ENCODE data around the gene ZRANB1.

The ZRANB1 gene

DNA sequence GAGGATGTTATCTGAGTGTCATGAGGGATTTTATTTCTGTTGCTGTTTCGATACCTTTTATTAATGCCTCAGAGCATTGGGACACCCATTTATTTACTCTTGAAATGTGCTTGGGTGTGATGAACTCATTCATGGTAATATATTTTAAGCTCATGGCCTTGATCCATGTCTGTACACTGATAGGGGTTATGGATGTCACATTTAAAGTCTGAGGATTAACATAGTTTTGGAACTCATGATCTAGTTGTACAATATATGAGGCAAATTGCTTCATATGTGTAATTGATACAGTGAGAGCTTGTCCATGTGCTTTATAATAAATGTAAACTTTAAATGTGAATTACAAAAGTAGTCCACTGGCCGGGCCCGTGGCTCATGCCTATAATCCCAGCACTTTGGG, 23.0 kb upstream of the ZRANB1 start:
- DNase-seq (ENCODE audit: low read depth in 2 of 2, low spot score in 1 of 2) = no peak

DNA sequence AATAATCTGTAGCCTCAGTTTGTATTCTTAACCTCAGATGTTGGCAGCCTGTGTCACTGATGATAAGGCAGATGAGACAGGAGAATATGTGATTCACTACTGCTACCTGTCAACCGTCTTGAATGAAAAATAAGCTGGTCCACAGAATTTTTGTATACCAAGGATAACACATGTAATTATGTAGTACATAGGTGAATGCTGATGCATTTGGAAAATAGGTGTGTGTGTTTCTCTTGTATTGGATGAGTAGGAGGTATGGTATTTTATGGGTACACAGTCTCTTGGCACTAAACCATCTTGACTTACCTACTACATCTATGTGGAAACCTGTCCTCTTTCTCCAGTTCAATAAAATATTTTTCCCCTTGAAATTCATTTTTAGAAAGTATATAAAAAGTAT, 20.7 kb upstream of the ZRANB1 start:
- no peak for DNase-seq (ENCODE audit: low read depth in 2 of 2, low spot score in 1 of 2)

DNA sequence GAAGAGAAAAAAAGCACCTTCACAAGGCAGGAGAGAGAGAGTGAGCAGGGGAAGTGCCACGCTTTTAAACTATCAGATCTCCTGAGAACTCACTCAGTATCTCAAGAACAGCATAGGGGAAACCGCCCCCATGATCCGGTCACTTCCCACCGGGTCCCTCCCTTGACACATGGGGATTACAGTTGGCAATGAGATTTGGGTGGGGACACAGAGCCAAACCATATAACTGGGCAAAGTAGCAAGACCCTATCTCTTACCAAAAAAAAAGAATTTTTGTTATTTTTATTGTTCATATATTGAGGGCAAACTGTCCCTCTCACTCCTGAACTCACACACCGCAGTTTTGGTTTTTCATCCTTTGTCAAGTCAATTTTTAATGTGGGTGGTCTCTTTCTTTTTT, 18.2 kb upstream of the ZRANB1 start:
- no peak for DNase-seq (ENCODE audit: low read depth in 2 of 2, low spot score in 1 of 2)

DNA sequence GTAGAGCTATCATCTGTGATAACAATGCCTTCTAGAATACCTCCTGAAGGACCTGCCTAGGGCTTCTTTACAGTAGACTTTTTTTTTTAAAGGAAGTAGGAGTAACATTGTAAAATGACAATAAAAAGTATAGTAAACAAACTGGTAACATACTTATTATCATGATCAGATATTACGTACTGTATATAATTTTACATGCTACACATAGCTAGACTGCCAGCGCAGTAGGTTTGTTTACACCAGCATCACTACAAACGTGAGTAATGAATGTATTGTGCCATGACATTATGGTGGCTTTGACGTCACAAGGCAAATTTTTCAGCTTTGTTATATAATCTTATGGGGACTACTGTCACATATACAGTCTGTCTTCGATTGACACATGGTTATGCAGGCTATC, 15.4 kb upstream of the ZRANB1 start:
- no peak for DNase-seq (ENCODE audit: low read depth in 2 of 2, low spot score in 1 of 2)

DNA sequence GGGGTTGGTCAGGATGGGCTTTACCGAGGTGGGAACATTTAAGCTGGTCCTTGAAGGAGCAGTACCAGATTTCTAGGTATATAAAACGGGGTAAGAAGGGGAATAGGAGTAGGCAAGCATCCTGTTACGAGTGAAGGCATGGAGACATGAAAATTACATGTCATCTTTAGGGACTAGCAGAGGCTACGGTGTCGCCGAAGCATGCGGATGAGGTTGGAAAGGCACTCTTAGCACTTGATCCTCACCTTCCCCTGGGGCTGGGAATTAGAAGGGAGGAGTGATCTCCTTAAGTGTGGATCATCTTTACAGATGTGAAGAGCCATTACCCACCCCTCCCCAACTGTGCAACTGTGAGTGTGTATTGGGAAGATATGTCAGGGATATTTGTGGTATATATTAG, 13.8 kb upstream of the ZRANB1 start:
- no peak for DNase-seq (ENCODE audit: low read depth in 2 of 2, low spot score in 1 of 2)

- no peak for DNase-seq (ENCODE audit: low read depth in 2 of 2, low spot score in 1 of 2)
These were observed 13.4 kb upstream of the ZRANB1 start for GRCh38 chr10:124928545-124928944.

DNA sequence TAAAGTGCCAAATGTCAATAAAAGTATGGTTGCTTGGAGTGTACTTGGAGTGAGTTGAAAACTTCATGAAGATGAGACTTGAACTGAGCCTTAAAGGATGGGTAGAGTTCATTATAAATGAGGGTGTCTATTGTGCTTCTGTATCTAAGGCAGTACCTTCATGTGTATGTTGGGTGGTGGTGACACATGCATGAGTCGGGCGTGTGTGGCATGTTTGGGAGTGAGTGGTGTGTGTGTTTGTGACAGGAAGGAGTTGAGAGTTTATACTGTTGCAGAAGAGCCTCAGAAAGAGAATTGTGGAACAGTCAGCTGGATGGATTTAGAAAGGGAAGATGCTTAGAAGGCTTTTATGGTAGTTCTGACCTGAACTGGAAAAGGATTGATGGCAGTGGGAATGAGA, 6.0 kb upstream of the ZRANB1 start:
- no peak for DNase-seq (ENCODE audit: low read depth in 2 of 2, low spot score in 1 of 2)

DNA sequence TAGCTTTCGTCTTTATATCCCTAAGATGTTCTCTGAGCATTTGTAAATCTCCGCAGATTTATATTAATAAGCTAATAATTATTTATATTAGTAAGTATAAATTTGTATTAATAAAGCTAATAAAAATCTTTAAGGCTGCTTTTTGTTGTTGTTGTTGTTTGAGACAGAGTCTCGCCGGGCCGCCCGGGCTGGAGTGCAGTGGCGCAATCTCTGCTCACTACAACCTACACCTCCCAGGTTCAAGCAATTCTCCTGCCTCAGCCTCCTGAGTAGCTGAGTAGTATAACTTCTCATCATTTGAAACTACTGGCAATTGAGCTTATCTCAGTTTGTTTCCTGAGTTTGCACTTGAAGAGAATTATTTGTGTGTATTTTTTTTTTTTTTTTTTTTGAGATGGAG, 5.1 kb upstream of the ZRANB1 start:
- no peak for DNase-seq (ENCODE audit: low read depth in 2 of 2, low spot score in 1 of 2)

- DNase-seq (ENCODE audit: low read depth in 2 of 2, low spot score in 1 of 2) = no peak
These were observed 2.6 kb upstream of the ZRANB1 start for GRCh38 chr10:124939290-124939689.

DNA sequence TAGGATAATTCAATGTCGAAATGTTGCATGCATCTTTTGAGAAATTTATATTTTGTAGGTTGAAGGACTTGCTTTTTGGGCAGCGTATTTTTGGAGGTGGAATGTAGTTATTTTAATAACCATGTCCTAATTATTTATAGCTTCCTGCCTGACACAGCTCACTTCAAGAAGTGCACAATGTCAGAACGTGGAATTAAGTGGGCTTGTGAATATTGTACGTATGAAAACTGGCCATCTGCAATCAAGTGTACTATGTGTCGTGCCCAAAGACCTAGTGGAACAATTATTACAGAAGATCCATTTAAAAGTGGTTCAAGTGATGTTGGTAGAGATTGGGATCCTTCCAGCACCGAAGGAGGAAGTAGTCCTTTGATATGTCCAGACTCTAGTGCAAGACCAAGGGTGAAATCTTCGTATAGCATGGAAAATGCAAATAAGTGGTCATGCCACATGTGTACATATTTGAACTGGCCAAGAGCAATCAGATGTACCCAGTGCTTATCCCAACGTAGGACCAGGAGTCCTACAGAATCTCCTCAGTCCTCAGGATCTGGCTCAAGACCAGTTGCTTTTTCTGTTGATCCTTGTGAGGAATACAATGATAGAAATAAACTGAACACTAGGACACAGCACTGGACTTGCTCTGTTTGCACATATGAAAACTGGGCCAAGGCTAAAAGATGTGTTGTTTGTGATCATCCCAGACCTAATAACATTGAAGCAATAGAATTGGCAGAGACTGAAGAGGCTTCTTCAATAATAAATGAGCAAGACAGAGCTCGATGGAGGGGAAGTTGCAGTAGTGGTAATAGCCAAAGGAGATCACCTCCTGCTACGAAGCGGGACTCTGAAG, 620 bp downstream of the ZRANB1 start:
- DNase-seq (ENCODE audit: low read depth in 2 of 2, low spot score in 1 of 2) = no peak

DNA sequence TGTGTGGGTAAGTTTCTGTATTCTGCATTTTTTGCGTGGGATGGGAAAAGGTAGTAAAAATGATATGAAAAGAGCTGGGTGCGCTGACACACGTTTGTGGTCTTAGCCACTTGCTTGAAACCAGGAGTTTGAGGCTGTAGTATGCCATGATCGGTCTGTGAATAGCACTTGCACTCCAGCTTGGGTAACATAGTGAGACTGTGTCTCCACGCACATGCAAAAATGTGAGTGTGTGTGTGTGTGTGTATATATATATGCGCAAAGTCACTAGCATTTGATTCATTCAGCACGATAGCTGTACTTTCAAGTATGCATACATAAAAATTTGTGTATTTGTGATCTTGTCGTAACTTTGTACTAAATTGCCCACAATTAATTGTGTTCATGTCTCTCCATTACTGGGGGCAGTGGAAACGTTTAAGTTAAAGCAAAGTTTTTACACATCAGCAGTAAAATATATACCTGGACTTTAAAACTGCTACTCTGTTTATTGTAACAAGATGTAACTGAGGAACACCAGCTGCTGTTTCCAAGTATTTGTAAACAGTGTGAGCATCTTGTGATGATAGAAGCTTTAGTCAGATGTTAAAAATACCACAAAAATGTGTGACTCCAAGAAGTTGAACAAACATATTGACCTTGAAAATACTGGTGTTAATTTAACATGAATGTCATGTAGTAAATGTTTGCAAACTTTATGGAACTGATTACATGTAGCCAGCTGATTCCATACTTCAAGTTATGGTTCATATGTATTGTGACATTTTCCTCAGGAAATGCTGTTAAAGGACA, 1.6 kb downstream of the ZRANB1 start:
- no peak for DNase-seq (ENCODE audit: low read depth in 2 of 2, low spot score in 1 of 2)

DNA sequence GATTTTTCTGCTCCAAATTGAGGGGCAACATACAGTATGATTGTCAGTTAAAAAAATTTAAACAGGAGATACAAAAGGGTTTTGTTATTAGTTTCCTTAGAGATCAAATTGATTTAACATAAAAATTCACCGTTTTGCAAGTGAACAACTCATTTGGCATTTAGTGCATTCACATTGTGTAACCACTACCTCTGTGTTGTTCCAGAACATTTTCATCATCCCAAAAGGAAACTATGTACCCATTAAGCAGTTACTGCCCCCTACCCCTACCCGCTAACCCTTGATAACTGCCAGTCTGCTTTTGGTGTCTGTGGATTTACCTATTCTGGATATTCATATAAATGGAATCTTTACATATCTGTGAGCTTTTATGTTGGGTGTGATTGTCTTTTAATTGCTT, 3.1 kb downstream of the ZRANB1 start:
- DNase-seq (ENCODE audit: low read depth in 2 of 2, low spot score in 1 of 2) = no peak

DNA sequence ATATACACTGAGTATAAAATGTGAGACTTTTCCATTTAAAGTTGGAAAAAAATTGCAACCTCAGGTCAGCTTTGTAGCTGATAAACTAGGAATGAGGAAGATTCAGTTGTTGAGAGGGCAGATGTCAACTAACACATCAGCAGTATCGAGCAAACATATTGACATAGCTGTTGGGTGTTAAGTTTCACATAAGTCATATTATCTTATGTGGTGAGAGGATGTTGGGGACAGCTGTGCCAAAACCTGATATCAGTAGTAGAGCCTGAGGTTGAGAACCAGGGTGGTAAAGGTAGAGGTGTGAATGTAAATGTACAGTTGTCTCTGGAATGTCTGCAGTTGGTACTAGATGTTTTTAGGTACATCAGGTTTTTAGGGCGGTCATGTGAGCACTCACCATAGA, 5.0 kb downstream of the ZRANB1 start:
- DNase-seq (ENCODE audit: low read depth in 2 of 2, low spot score in 1 of 2) = no peak

DNA sequence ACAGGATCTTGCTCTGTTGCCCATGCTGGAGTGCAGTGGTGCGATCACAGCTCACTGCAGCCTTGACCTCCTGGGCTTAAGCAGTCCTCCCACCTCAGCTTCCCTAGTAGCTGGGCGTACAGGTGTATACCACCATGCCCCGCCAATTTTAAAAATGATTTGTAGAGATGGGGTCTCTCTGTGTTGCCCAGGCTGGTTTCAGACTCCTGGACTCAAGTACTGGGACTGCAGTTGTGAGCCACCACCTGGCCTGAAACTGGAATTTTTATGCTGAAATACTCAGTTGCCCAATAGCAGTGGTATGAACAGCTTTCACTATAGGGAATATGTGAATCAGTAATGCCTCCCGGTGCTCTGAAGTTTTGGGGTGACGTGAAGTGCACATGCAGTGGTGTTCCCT, 7.6 kb downstream of the ZRANB1 start:
- DNase-seq (ENCODE audit: low read depth in 2 of 2, low spot score in 1 of 2) = no peak

- DNase-seq (ENCODE audit: low read depth in 2 of 2, low spot score in 1 of 2) = no peak
These were observed 10.2 kb downstream of the ZRANB1 start for GRCh38 chr10:124952123-124952522.

GRCh38 chr10:124953421-124953820, 11.5 kb downstream of the ZRANB1 start:
- no peak for DNase-seq (ENCODE audit: low read depth in 2 of 2, low spot score in 1 of 2)

DNA sequence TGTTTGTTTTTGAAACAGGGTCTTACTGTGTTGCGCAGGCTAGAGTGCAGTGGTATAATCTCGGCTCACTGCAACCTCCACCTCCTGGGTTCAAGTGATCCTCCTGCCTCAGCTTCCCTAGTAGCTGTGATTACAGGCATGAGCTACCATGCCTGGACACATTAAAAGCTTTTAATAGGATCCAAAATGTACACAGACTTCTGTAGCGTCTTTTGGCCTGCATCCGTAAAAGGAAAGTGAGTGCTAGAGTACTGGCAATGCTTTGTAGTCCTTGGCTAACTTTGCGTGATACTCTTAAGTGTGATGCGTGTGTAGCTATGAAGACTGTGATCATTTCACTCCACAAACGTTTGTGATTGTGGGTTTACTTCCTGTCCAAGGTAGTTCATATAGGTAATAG, 13.3 kb downstream of the ZRANB1 start:
- DNase-seq (ENCODE audit: low read depth in 2 of 2, low spot score in 1 of 2) = no peak

- no peak for DNase-seq (ENCODE audit: low read depth in 2 of 2, low spot score in 1 of 2)
These were observed 13.9 kb downstream of the ZRANB1 start for GRCh38 chr10:124955868-124956267.

DNA sequence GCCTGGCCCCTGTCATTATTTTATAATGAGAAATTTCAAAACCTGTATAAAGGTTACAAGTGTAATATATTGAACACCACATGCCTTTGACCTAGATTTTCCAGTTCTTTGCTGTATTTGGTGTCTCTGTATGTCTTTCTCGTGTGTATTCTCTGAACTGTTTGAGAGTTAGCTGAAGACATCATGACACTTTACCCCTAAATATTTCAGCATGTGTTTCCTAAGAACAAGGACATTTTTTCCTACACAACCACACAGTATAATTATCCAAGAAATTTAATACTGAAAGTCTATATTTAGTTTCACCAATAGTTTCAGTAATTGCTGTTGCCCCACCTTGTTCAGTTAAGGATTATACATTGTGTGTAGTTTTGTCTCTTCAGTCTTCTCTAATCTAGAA, 14.8 kb downstream of the ZRANB1 start:
- no peak for DNase-seq (ENCODE audit: low read depth in 2 of 2, low spot score in 1 of 2)

DNA sequence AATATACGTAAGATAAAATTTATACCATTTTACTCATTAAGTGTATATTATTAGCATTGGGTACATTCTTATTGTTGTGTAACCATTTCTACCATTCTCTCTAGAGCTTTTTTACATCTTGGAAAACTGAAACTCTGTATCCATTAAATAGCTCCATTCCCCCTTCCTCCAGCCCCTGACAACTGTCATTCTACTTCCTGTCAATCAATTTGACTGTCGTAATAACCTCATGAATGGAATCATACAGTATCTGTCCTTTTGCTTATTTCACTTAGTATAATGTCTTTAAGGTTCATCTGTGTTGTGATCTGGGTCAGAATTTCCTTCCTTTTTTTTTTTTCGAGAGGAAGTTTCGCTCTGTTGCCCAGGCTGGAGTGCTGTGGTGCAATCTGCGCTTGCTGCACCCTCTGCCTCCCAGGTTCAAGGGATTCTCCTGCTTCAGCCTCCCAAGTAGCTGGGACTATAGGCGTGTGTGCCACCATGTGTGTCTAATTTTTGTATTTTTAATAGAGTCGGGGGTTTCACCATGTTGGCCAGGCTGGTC, 15.6 kb downstream of the ZRANB1 start:
- no peak for DNase-seq (ENCODE audit: low read depth in 2 of 2, low spot score in 1 of 2)

- DNase-seq (ENCODE audit: low read depth in 2 of 2, low spot score in 1 of 2) = no peak
These were observed 17.6 kb downstream of the ZRANB1 start for GRCh38 chr10:124959564-124959963.

GRCh38 chr10:124961248-124961570, 19.3 kb downstream of the ZRANB1 start:
- no peak for DNase-seq (ENCODE audit: low read depth in 2 of 2, low spot score in 1 of 2)
